ENCODE data around the gene SART3.
"Not testable (repeated sequence)": the region's sequence is repeated elsewhere in the genome, so short reads cannot be mapped to it uniquely, and the experiment has no call there.

SART3 gene

GRCh38 chr12:108597559-108598471 lies 36.8 kb upstream of the SART3 start, which contains the start of gene TMEM119:
TSS of gene TMEM119 (minus strand) at chr12:108598084. CDS start at chr12:108592383, 5,701 bp downstream.
- no peak for DNase-seq

DNA sequence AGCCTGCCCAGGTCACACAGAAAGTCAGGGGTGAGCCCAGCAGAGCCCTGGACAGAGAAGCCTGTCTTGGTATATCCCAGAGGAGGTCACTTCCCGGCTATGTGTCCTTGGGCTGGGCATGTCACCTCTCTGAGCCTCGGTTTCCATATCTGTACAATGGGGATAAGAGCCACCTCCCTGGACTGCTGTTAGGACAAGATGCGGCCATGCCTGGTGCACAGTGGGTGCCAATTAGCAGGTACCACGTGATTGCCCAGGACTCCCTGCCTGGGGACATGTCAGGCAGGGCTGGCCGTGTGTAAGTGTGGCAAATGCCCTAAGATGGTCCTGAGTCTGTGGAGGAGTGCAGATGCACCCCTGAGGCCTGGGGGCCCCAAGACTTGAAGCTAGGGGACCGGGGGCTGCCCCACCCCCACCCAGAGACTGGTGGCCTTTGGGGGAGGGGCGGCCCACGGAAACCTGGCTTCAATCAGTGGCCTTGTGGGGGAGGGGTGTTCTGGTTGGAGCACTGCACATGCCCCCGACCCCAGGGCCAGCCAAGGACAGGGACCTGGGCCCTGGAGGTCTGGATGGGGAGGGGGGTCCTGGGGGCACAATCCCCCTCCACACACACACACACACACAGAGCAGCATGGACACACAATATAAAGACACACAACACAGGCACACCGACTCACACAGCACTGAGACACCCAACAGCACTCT lies 36.0 kb upstream of the SART3 start:
- no peak for DNase-seq

DNA sequence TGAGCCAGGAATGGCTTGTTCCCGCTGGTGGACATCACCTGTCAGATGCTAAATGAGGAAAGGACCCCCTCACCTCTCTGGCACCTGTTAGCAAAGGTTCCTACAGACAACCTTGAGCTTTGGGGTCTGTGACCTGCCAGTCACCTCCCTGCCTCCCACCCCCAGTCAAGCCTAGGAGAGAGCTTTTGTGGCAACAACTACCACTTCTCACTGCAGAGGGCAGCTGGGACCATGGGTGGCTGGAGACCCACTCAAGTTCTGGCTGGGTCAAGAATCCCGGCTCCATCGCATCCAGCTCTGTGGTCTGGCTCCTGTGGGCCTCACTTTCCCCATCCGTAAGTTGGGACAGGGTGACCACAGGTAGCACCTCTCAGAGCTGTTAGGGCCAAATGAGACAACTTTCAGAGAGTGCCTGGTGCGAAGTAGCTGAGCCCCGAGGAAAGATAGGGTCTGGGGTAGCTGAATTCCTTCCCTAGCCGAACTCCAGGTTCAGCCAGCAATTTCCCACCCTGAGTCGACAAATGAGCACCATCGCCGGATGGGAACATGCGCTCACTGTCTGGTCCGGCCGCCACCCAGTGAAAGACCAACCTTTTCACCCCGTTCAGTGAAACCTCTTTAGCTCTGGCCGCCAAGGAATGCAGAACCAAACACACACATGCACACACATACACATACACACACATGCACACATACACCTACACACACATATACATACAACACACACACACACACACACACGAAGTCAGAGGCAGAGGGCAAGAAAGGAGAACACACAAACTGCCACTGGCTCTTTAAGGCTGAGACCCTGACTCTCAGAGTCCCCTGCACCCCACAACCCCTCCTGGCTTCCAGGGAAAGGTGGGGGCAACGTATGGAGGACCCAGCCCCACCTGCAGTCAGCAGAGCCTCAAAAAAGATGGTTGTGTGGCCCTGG lies 35.0 kb upstream of the SART3 start:
- DNase-seq, result no peak

- no peak for DNase-seq
These were observed 34.2 kb upstream of the SART3 start for GRCh38 chr12:108594960-108595710.

DNA sequence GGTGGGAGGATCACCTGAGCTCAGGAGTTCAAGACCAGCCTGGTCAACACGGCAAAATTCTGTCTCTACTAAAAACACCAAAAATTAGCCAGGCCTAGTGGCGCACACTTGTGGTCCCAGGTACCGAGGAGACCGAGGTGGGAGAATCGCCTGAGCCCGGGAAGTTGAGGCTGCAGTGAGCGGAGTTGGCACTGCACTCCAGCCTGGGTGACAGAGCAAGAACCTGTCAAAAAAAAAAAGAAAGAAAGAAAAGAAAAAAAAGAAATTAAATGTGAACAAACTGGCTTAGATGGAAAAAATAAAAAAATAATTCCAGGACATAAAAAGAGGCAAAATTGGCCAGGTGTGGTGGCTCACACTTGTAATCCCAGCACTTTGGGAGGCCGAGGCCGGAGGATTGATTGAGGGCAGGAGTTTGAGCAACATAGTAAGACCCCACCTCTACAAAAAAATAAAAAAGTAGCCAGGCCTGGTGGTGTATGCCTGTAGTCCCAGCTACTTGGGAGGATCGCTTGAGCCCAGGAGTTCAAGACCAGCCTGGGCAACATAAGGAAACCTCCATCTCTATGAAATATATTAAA lies 33.4 kb upstream of the SART3 start:
- DNase-seq, result no peak

- DNase-seq, result no peak
These were observed 31.3 kb upstream of the SART3 start for GRCh38 chr12:108592033-108592909.

GRCh38 chr12:108591267-108591980 lies 30.5 kb upstream of the SART3 start:
- no peak for DNase-seq

DNA sequence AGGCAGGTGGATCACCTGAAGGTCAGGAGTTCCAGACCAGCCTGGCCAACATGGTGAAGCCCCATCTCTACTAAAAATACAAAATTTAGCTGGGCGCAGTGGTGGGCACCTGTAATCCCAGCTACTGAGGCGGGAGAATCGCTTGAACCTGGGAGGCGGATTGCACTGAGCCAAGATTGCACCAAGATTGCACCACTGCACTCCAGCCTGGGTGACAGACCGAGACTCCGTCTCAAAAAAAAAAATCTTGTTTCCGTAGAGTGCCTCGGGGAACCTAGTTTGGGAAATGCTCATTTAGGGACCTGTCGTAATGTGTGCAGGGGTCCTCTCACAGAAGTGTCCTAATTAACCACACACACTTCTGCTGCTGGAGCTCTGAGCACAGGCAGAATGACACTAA lies 29.5 kb upstream of the SART3 start:
- not testable (repeated sequence) for DNase-seq

DNA sequence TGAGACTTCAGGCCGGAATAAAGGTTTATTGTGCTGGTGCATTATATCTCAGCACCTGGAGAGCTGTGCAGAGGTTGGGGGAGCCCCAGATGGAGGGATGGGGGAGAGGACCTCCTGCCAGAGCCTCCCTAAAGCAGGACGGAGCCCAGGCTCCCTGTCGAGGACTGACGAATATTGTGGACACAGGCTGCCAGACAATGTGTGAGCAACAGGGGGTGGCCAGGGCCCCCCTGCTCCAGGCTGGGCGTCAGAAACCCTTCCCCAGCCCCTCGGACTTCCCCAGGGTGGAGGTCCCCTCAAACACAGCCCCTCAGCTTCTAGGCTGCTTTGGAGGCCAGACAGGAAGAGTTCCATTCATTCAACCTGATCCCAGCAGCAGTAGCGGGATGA lies 28.9 kb upstream of the SART3 start:
- DNase-seq, result no peak

DNA sequence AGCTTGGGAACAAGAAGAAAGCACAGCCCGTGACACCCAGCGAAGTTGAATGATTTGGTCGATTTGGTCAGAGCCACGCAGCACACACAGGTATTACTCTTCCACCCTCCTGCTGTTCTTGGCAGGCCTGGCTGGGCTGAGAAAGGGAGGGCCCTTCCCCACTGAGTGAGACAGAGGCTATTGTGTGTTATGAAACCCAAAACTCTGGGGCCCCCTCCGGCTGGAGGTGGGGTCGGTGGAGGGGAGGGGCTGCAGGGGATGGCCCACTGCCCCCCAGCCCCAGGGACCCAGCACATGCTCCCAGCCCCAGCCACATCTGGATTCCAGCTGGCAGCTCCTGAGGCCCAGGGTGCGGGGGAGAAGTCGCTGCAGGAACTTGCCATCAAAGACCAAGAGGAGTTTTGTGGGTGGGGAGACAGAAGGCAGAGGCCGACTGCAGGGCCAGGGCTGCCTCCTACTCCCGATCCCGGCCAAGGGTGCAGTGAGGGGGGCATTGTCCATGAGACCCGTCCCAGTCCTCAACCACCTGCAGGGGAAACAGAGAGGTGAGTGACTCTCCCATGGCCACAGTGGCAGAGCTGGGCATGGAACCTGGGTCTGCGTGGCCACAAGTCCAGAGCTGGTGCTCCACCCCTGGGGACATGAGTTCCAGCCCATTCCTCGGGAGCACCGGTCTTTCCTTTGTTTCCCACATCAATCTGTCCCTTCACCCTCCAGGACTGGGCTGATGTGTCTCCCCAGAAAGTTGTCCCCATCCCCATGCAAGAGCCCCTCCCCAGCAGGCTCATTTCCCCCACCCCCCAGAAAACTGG lies 28.3 kb upstream of the SART3 start:
- no peak for DNase-seq

DNA sequence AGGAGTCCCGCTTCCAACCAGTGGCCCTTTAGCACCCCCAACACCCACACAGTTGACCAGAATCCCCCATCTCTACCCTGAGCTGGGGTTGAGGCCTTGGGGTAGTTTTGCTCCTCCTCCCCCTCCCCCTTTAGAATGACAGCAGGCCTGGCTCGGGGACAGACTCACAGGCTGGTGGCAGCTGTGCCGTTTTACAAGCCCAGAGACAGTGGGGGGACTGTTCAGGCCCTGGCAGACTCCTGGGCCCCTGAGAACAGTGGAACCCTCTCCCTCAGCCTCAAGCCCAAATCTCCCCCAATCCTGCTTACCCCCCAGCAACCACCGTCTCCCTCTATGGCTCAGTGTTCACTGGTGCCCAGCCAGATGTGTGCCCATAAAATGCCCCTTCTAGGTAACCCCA lies 26.9 kb upstream of the SART3 start:
- no peak for DNase-seq

DNA sequence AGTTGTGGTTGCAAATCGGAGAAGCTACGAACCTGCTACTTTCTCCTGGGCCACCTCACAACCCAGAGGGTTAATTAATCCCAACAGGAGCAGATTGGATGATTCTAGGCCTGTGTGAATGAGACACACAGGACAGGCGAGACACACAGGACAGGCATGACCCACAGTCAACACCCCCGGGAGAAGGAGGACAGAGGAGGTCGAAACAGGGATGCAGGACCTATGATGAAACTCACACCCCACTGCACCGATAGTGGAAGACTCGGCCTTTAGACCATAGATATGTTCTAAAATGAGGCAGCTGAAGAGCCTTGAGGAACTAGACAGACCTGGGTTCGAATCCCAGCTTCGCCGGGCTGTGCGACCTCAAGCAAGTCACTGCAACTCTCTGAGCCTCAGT lies 25.3 kb upstream of the SART3 start:
- DNase-seq, result no peak

GRCh38 chr12:108585864-108586263 lies 24.9 kb upstream of the SART3 start:
- DNase-seq, result no peak

DNA sequence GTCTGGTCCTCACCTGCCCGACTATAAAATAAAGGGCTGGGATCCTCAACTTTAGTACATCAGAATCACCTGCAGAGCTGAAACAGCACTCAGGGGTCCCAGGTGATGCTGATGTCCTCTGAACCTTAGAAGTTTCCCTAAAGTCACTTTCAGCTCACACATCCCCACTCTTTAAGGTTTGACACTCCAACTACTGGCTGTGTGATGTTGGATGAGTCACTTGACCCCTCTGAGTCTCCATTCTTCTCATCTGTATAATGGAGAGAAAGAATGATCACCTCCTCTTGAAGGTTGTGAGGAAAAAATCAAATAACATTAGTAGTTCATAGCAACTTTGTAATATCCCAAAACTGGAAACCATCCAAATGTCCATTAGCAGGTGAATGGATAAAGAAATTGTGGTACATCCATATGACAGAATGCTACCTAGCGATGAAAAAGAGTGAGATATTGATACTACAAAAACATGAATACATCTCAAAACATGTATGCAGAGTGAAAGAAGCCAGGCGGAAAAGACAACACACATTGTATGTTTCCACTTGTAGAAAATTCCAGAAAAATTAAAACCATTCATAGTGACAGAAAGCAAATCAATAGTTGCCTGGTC lies 23.6 kb upstream of the SART3 start:
- no peak for DNase-seq

DNA sequence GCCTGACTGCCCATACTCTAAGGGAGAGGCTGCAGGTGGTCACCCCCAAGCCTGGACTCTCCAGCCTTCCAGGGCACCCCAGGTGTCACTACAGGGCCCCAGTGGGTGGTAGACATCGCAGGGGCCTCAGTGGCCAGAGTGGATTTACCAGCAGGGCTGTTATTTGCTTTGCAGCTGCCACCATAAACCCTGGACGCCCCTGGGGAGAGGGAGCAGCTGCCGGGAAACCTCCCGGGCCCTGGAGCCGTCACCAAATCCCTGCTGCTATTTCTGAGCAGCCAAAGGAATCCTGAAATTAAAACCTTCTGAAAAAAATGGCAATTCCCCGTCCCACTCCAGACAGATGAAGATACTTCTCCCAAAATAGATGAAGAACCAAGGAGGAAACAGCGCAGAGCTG lies 23.0 kb upstream of the SART3 start:
- no peak for DNase-seq

DNA sequence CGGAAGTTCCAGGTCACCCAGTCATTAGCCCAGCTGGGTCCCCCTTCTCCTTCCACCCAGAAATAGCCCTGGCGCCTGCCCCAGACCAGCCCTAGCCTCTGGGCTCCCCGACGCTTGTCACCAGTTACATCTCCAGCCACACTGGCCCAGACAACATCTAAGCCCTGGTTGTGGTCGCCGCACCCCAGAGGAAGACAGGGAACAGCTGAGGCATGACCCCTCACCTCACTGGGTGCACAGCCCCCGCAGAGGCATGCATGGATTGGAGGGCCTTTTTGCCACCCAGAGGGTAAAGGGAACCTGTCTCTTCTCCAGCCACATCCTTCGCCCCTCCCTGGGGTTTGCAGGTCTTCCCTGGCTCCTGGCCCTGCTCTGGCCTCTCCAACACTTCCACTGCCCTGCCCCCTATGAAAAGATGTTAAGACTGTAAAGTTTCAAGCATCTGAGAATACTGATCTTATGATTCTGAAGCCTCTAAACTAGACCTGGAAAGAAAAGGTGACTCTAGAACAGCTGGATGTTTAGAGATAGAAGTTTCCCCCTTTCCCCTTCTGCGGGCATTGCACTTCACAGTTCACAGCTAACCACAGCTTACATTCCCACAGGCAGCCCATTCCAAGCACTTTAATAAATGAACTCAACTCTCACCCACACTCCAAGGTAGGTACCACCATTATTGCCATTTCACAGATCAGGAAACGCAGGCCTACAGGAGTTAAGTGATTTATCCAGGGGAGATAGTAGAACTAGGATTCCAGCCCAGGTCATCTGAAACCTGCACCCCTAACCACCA lies 22.2 kb upstream of the SART3 start:
- no peak for DNase-seq

- DNase-seq, result no peak
These were observed 21.5 kb upstream of the SART3 start for GRCh38 chr12:108582509-108582908.
